A549 (cell line): ENCODE results near the gene COX6B1. TPM values are rescaled to one million over a fixed set of nuclear protein-coding genes. Genes with fewer than 3 reads are reported as not detected.
A peak's percentile ranks its signal among the peaks of the same experiment; 100 is the strongest.

ENCODE experiments used
- ATAC-seq, 2 experiments: fragments of 200-7000 bp in 1 of 2; fragments of >200 bp in 1 of 2; cut with Nextera tagmentation in 1 of 2; cut with Tn5 transposase in 1 of 2; 3 replicates each; pipeline versions ENCODE4 v1.8.0 to v1.9.1; 2018 to 2020; ENCODE audit warnings: mild to moderate bottlenecking in 1 of 2, moderate library complexity in 1 of 2
- CTCF ChIA-PET: fragments of 300-600 bp; sonication (Branson Sonifier 250); formaldehyde crosslinking; extraction: SDS; loops from one replicate; lab custom pipeline; 2021; ENCODE audit warnings: antibody characterized with exemption, inconsistent platforms; lab: Yijun Ruan, JAX
- POLR2A ChIA-PET: fragments of 350-600 bp; formaldehyde crosslinking; extraction: SDS; loops from one replicate; lab custom pipeline; 2021; ENCODE audit warnings: antibody characterized with exemption, inconsistent platforms; lab: Yijun Ruan, JAX
- DNase-seq, 2 experiments: peaks; one replicate each; pipeline versions ENCODE4 v3.0.0 to v3.0.0-alpha.2; 2011 to 2016; ENCODE audit warnings: low read depth in 1 of 2, low spot score in 1 of 2
- FAIRE-seq: peaks from 2 replicates; lab custom pipeline; 2011; peaks lifted over from hg19 to GRCh38; lab: Jason Lieb, UNC
- H3K27ac ChIP-seq, 2 experiments: fragments of >200 bp; sonication (Bioruptor Twin); formaldehyde crosslinking; 3 replicates each; pipeline ENCODE4 v1.5.1; 2016 to 2017
- H3K4me1 ChIP-seq: fragments of >200 bp; sonication (Bioruptor Twin); formaldehyde crosslinking; 3 replicates; pipeline ENCODE4 v1.6.1; 2016
- H3K4me2 ChIP-seq: fragments of >200 bp; sonication (Bioruptor Twin); formaldehyde crosslinking; 3 replicates; pipeline ENCODE4 v1.6.1; 2016
- H3K4me3 ChIP-seq: fragments of >200 bp; sonication (Bioruptor Twin); formaldehyde crosslinking; 3 replicates; pipeline ENCODE4 v1.5.1; 2016
- H3K9me3 ChIP-seq: fragments of >200 bp; sonication (Bioruptor Twin); formaldehyde crosslinking; 3 replicates; pipeline ENCODE4 v1.6.1; 2016
- ATOH8 ChIP-seq: fragments of 250-450 bp; sonication (Bioruptor Pico); IDR thresholded peaks from 2 replicates; pipeline ENCODE4 v1.5.0; 2020; ENCODE audit warnings: low read depth, mild to moderate bottlenecking, moderate library complexity
- CBX2 ChIP-seq: fragments of 200-600 bp; sonication (generic); IDR thresholded peaks from 2 replicates; pipeline ENCODE4 v1.6.1; 2016; ENCODE audit warnings: low read depth, mild to moderate bottlenecking, borderline replicate concordance
- E2F6 ChIP-seq: IDR thresholded peaks from 2 replicates; pipeline ENCODE4 v1.6.1; 2012; ENCODE audit warnings: low read depth, borderline replicate concordance
- EHMT2 ChIP-seq: fragments of 200-600 bp; sonication (generic); IDR thresholded peaks from 2 replicates; pipeline ENCODE4 v1.6.1; 2016; ENCODE audit warnings: antibody characterized with exemption, low read depth, mild to moderate bottlenecking, moderate library complexity
- ESRRA ChIP-seq: fragments of 150-350 bp; IDR thresholded peaks from 2 replicates; pipeline ENCODE4 v1.6.1; 2014; ENCODE audit warnings: mild to moderate bottlenecking, low read length, borderline replicate concordance
- FOXS1 ChIP-seq: fragments of 250-450 bp; sonication (Bioruptor Pico); IDR thresholded peaks from 2 replicates; pipeline ENCODE4 v1.5.0; 2020; ENCODE audit warnings: mild to moderate bottlenecking, moderate library complexity
- GATA3 ChIP-seq: IDR thresholded peaks from 2 replicates; pipeline ENCODE4 v1.6.1; 2012; ENCODE audit warnings: borderline replicate concordance
- HES2 ChIP-seq: fragments of >200 bp; sonication (Bioruptor Twin); formaldehyde crosslinking; IDR thresholded peaks from 2 replicates; pipeline ENCODE4 v1.6.1; 2016
- HMGXB4 ChIP-seq: fragments of 250-450 bp; sonication (Bioruptor Pico); IDR thresholded peaks from 2 replicates; pipeline ENCODE4 v1.5.0; 2021; ENCODE audit warnings: mild to moderate bottlenecking, moderate library complexity, borderline replicate concordance
- HOXA7 ChIP-seq: fragments of 250-450 bp; sonication (Bioruptor Pico); IDR thresholded peaks from 2 replicates; pipeline ENCODE4 v1.5.0; 2020; ENCODE audit warnings: mild to moderate bottlenecking, moderate library complexity
- HOXB5 ChIP-seq: fragments of 250-450 bp; sonication (Bioruptor Pico); IDR thresholded peaks from 2 replicates; pipeline ENCODE4 v1.5.0; 2020; ENCODE audit warnings: mild to moderate bottlenecking, moderate library complexity
- JUN ChIP-seq, 2 experiments: fragments of >200 bp; sonication (Bioruptor Twin); formaldehyde crosslinking; IDR thresholded peaks; 2 replicates in 1 of 2; 3 replicates in 1 of 2; pipeline ENCODE4 v1.6.1; 2016 to 2017
- KDM1A ChIP-seq: fragments of 200-600 bp; sonication (generic); IDR thresholded peaks from 2 replicates; pipeline ENCODE4 v1.6.1; 2016; ENCODE audit warnings: low read depth, mild to moderate bottlenecking
- KDM5A ChIP-seq: fragments of 200-600 bp; sonication (generic); IDR thresholded peaks from 2 replicates; pipeline ENCODE4 v1.6.1; 2016; ENCODE audit warnings: antibody characterized with exemption, mild to moderate bottlenecking
- MAZ ChIP-seq: fragments of 150-350 bp; IDR thresholded peaks from 2 replicates; pipeline ENCODE4 v1.6.1; 2014; ENCODE audit warnings: antibody characterized with exemption, low read depth, low read length, borderline replicate concordance
- NPAS2 ChIP-seq: fragments of 250-450 bp; sonication (Bioruptor Pico); IDR thresholded peaks from 2 replicates; pipeline ENCODE4 v1.8.0; 2022; ENCODE audit warnings: mild to moderate bottlenecking, moderate library complexity, borderline replicate concordance
- PBX3 ChIP-seq: IDR thresholded peaks from 2 replicates; pipeline ENCODE4 v1.6.1; 2012
- PHF8 ChIP-seq: fragments of 200-600 bp; sonication (generic); IDR thresholded peaks from 2 replicates; pipeline ENCODE4 v1.6.1; 2016; ENCODE audit warnings: low read depth, mild to moderate bottlenecking, antibody characterized with exemption, moderate library complexity, borderline replicate concordance
- POLR2A ChIP-seq: IDR thresholded peaks from 2 replicates; pipeline ENCODE4 v1.6.1; 2012; ENCODE audit warnings: mild to moderate bottlenecking, low read length
- RCOR1 ChIP-seq: fragments of 150-350 bp; IDR thresholded peaks from 2 replicates; pipeline ENCODE4 v1.6.1; 2014; ENCODE audit warnings: antibody characterized with exemption, low read length, low read depth
- SMC3 ChIP-seq: fragments of >200 bp; sonication (Bioruptor Twin); formaldehyde crosslinking; IDR thresholded peaks from 3 replicates; pipeline ENCODE4 v1.6.1; 2018; ENCODE audit warnings: inconsistent platforms
- ZC3H11A ChIP-seq: fragments of 450-650 bp; IDR thresholded peaks from 2 replicates; pipeline ENCODE4 v1.6.1; 2014; ENCODE audit warnings: antibody characterized with exemption, mild to moderate bottlenecking
- ZFP36 ChIP-seq: fragments of 450-650 bp; IDR thresholded peaks from 2 replicates; pipeline ENCODE4 v1.6.1; 2014; ENCODE audit warnings: borderline replicate concordance; ENCODE audit not compliant: partially characterized antibody
- ZNF302 ChIP-seq: fragments of 250-450 bp; sonication (Bioruptor Pico); IDR thresholded peaks from 2 replicates; pipeline ENCODE4 v1.9.0; 2021; ENCODE audit warnings: inconsistent platforms, mild to moderate bottlenecking, moderate library complexity
- ZSCAN20 ChIP-seq: fragments of 250-450 bp; sonication (Bioruptor Pico); IDR thresholded peaks from 2 replicates; pipeline ENCODE4 v1.8.0; 2022; ENCODE audit warnings: mild to moderate bottlenecking, moderate library complexity
- WGBS: methylation state at CpG from one replicate; pipeline ENCODE4 v1.1.6; 2017; ENCODE audit errors: missing lambda C conversion rate; 5-methylcytosine and 5-hydroxymethylcytosine counted together
- polyA plus RNA-seq, 4 experiments: library from polyadenylated mRNA; depleted of rRNA in 3 of 4; stranded (reverse); fragments of >200 nt; fragmentation: RNase III in 1 of 4; extraction: RNeasy Plus Mini Kit Qiagen cat#74134 plus additional on column Dnase treatment in 1 of 4; gene quantifications; 2 replicates in 3 of 4; 3 replicates in 1 of 4; pipeline ENCODE4 v1.2.3, GENCODE V29; 2011 to 2017

Gene COX6B1
- polyA plus RNA-seq, 2 of the 4 experiments (the other 2 are of a cell fraction): 749 to 1,260 TPM

- TF ChIP-seq GATA3: no peak
- no peak for TF ChIP-seq ESRRA
- TF ChIP-seq HMGXB4: no peak
- TF ChIP-seq PBX3: no peak
Measured at GRCh38 chr19:35623327-35624010, 24.7 kb upstream of the COX6B1 start (continued).

GRCh38 chr19:35628264-35628564 is 19.9 kb upstream of the COX6B1 start:
- H3K4me3 ChIP-seq: peak overlapping the region; percentile 79
- POLR2A ChIA-PET: interaction anchor here (0.9 to 2.0 kb wide), 2 partner anchors 16 to 20 kb away, joined by 3 to 10 read pairs; no protein-coding TSS in a partner anchor
- DNase-seq (no peak), FAIRE-seq (peak; percentile 18)
- WGBS: 40% methylated on average over 9 of the region's 9 CpGs
- no peak for TF ChIP-seq EHMT2
- TF ChIP-seq NPAS2 (CRISPR knock-in tag): no peak
- TF ChIP-seq ZC3H11A: no peak
- no peak for TF ChIP-seq PBX3
- no peak for TF ChIP-seq ATOH8
- no peak for TF ChIP-seq CBX2
- no peak for TF ChIP-seq FOXS1
- TF ChIP-seq HES2: no peak
- no peak for TF ChIP-seq JUN (IDR thresholded peaks at IDR 0.05)
- TF ChIP-seq, all 56 proteins: peak for 0
- H3K4me1 ChIP-seq: peaks cover 14% of the 10 kb centered on the region; the same call in 2 of the 3 replicates
- peak overlapping the region; percentile 81 for H3K4me2 ChIP-seq
- peak overlapping the region; percentile 74 to 85 for H3K27ac ChIP-seq
- CTCF ChIA-PET: interaction anchor here (1.0 to 1.5 kb wide), 3 partner anchors 15 to 133 kb away, joined by 3 to 4 read pairs (median 3); no protein-coding TSS in a partner anchor
- H3K9me3 ChIP-seq: no peaks in the 10 kb centered on the region
- no peak for ATAC-seq

GRCh38 chr19:35628565-35629331 is 19.4 kb upstream of the COX6B1 start, which contains the start of gene RBM42:
Gene RBM42 (plus strand): TSS chr19:35629036. CDS start chr19:35629154, 118 bp downstream.
- ChIA-PET CTCF (interaction anchor here (1.0 to 4.0 kb wide), 6 partner anchors 15 to 134 kb away, joined by 3 to 27 read pairs (median 4); no protein-coding TSS in a partner anchor), POLR2A (interaction anchor here (0.9 to 2.0 kb wide), 3 partner anchors 15 to 21 kb away, joined by 3 to 10 read pairs (median 6); partner anchors contain the start of gene COX6B1)
- DNase-seq (peak; percentile 100), FAIRE-seq (peak; percentile 100), ATAC-seq (peak; percentile 99 to 100)
- peak within 1 kb of the TSS; percentile 86 to 89 for H3K27ac ChIP-seq
- WGBS: 2% methylated on average over 56 of the region's 56 CpGs
- no peaks in the 10 kb centered on the region for H3K9me3 ChIP-seq
- H3K4me3 ChIP-seq: peak within 1 kb of the TSS; percentile 79
- H3K4me1 ChIP-seq: peaks cover 14% of the 10 kb centered on the region; the same call in 2 of the 3 replicates
- peak within 1 kb of the TSS; percentile 92 for H3K4me2 ChIP-seq
- peak; percentile 97 for TF ChIP-seq KDM5A
- TF ChIP-seq SMC3: no peak
- TF ChIP-seq ATOH8: no peak
- no peak for TF ChIP-seq HOXA7 (CRISPR knock-in tag)
- TF ChIP-seq ZNF302 (CRISPR knock-in tag): no peak
- TF ChIP-seq E2F6: no peak; the same call in 1 of the 2 replicates
- no peak for TF ChIP-seq RCOR1
- no peak for TF ChIP-seq HOXB5
- TF ChIP-seq MAZ: 0 out of 2 replicates have a peak, but pooled peaks have one; percentile 84
- TF ChIP-seq CBX2: no peak
- TF ChIP-seq ZFP36: no peak
- peak; percentile 80 for TF ChIP-seq PHF8
- 0 out of 2 replicates have a peak, but pooled peaks have one; percentile 10 for TF ChIP-seq ESRRA
- TF ChIP-seq KDM1A: no peak
- no peak for TF ChIP-seq ZSCAN20 (CRISPR knock-in tag)
- peak; percentile 57 for TF ChIP-seq POLR2A
